Kidney epithelial cell (primary cell): ENCODE results near the gene SAMD11. TPM values are rescaled to one million over a fixed set of nuclear protein-coding genes. Genes with fewer than 3 reads are reported as not detected.

Source experiments
- DNase-seq: peaks from one replicate; pipeline ENCODE4 v3.0.0-alpha.2; 2010; ENCODE audit warnings: low read depth
- H3K27me3 ChIP-seq: 2 replicates; pipeline ENCODE4 v1.6.0; 2011; ENCODE audit warnings: low read length; ENCODE audit not compliant: control insufficient read depth, insufficient read depth
- H3K36me3 ChIP-seq: 2 replicates; pipeline ENCODE4 v1.5.1; 2011; ENCODE audit warnings: low read length; ENCODE audit not compliant: control insufficient read depth, insufficient read depth
- H3K4me3 ChIP-seq: 2 replicates; pipeline ENCODE4 v1.5.1; 2011; ENCODE audit warnings: low read depth, mild to moderate bottlenecking, control low read depth, low read length
- total RNA-seq: library from RNA; depleted of rRNA; stranded (reverse); fragments of >200 nt; gene quantifications from 2 replicates; pipeline ENCODE4 v1.2.3, GENCODE V29; 2015
- TF ChIP-seq, protein P1 (sequence below): IDR thresholded peaks from 2 replicates; pipeline ENCODE4 v1.5.1; 2011; ENCODE audit warnings: mild to moderate bottlenecking, moderate library complexity, low read length, control low read depth, inconsistent platforms; ENCODE audit not compliant: insufficient read depth, poor library complexity, severe bottlenecking

The SAMD11 gene
- total RNA-seq, 1 donor from 2014 or later = 2.3 TPM

DNA sequence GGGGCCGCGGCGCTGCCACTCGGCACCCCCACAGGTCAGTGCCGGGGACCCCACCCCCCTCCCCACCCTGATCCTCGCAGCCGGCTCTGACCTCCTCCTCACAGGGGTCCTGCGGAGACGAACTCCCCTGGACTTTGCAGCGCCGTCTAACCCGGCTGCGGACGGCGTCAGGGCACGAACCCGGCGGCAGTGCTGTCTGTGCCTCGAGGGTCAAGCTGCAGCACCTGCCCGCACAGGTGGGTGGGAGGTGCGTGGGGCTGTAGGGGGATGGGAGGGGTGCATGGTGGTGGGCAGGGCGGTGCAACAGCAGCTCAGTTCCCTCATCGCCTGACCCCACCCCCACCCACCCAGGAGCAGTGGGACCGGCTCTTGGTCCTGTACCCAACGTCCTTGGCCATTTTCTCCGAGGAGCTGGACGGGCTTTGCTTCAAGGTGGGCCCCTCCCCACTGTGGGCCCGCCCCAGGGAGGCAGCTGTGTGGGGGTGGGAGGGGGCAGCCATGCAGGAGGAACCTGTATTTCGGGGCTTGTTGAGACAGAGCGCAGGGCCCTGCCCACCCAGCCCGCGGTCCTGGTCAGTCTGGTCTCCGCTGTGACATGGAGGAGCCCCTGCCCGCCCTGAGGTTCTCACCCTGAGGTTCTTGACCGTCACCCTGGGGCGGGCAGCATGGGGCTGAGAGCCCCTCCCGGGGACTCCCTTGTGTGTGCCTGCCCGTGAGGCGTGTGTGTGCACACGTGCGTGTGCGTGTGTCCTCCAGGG is 47.4 kb downstream of the SAMD11 start:
- Histone ChIP-seq H3K36me3 (no peaks in the 10 kb centered on the region), H3K4me3 (no peak overlapping the region), H3K27me3 (peaks cover 19% of the 10 kb centered on the region)
- DNase-seq = no peak
- TF ChIP-seq, protein P1, sequence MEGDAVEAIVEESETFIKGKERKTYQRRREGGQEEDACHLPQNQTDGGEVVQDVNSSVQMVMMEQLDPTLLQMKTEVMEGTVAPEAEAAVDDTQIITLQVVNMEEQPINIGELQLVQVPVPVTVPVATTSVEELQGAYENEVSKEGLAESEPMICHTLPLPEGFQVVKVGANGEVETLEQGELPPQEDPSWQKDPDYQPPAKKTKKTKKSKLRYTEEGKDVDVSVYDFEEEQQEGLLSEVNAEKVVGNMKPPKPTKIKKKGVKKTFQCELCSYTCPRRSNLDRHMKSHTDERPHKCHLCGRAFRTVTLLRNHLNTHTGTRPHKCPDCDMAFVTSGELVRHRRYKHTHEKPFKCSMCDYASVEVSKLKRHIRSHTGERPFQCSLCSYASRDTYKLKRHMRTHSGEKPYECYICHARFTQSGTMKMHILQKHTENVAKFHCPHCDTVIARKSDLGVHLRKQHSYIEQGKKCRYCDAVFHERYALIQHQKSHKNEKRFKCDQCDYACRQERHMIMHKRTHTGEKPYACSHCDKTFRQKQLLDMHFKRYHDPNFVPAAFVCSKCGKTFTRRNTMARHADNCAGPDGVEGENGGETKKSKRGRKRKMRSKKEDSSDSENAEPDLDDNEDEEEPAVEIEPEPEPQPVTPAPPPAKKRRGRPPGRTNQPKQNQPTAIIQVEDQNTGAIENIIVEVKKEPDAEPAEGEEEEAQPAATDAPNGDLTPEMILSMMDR = no peak

DNA sequence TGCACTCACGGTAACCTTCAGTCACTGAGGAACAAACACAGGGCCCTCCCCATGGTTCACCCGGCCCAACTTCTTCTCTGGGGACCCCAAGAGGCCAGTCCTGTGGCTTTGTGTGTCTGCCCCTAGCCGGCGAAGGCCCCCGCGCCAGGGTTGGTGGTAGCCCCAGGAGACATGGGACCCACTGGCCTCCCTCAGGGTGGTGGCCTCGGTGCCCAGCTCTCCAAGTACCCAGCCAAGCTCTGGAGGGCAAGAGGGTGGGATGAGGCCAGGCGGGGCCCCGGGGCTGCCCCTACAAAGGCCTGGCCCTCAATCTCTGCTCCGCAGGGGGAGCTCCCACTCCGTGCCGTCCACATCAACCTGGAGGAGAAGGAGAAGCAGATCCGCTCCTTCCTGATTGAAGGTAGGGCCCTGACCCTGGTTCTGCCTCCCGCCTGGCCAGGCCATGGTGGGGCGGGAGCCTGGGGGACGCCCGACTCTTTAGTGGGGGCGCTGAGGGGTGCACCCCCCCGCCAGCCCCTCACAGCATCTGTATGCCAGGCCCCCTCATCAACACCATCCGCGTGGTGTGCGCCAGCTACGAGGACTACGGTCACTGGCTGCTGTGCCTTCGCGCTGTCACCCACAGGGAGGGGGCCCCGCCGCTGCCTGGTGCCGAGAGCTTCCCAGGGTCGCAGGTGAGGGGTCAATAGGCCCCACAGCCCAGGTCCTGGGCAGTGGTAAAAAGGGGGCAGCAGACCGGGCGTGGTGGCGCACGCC is 48.2 kb downstream of the SAMD11 start:
- TF ChIP-seq, protein P1 = no peak
- DNase-seq = no peak
- Histone ChIP-seq H3K36me3 (no peaks in the 10 kb centered on the region), H3K27me3 (peaks cover 19% of the 10 kb centered on the region), H3K4me3 (no peak overlapping the region)

DNA sequence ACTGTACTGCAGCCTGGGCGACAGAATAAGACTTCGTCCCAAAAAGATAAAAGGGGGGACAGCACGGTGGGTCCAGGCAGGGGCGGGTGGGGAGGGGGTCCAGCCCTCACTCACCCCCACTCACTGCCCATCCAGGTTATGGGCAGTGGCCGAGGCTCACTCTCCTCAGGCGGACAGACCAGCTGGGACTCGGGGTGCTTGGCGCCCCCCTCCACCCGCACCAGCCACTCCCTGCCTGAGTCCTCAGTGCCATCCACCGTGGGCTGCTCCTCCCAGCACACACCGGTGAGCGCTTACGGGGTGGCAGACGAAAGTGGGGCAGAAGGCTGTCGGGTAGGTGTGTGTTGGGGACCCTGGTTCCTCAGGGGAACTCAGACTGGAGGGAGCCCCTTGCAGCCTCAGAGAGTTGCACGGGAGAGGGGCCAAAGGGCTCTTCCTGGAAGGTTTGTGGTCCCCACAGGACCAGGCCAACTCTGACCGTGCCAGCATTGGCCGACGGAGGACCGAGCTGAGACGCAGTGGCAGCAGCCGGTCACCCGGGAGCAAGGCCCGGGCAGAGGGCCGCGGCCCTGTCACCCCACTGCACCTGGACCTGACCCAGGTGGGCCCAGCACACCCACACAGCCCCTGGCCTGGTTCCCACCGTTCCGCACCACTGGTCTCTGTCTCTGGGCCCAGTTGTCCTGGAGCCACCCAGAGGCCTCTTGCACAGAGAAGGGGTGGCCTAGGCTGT is 49.2 kb downstream of the SAMD11 start:
- H3K36me3 ChIP-seq = no peaks in the 10 kb centered on the region
- no peak for DNase-seq
- peaks cover 19% of the 10 kb centered on the region for H3K27me3 ChIP-seq
- TF ChIP-seq, protein P1 = no peak
- no peak overlapping the region for H3K4me3 ChIP-seq

DNA sequence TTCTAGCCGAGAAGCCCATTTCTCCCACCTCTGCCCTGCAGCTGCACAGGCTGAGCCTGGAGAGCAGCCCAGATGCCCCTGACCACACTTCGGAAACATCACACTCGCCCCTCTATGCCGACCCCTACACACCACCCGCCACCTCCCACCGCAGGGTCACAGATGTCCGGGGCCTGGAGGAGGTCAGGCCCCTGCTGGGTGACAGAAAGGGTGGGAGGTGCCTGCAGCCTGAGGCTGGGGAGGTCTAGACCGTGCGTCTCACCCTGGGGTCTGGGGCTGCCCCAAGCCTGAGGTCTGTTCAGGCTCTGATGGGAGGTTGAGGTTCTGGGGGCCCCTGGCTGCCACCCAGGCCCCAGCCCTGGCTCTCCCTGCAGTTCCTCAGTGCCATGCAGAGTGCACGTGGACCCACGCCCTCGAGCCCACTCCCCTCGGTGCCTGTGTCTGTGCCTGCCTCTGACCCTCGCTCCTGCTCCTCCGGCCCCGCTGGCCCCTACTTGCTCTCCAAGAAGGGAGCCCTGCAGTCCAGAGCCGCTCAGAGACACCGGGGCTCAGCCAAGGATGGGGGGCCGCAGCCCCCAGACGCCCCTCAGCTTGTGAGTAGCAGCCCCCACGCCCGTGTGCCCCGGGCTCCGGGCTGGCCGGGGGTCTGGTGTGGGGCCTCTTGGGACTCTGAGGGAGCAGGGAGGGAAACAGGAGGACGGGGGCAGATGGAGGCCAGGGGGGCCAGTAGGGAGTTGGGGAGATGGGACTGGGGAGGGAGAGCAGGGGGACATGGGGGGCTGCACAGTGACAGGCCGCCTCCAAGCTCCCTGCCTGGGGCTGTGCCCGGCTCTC is 50.0 kb downstream of the SAMD11 start:
- no peaks in the 10 kb centered on the region for H3K36me3 ChIP-seq
- TF ChIP-seq, protein P1 = no peak
- H3K4me3 ChIP-seq = no peak overlapping the region
- no peak for DNase-seq
- H3K27me3 ChIP-seq = peaks cover 19% of the 10 kb centered on the region

DNA sequence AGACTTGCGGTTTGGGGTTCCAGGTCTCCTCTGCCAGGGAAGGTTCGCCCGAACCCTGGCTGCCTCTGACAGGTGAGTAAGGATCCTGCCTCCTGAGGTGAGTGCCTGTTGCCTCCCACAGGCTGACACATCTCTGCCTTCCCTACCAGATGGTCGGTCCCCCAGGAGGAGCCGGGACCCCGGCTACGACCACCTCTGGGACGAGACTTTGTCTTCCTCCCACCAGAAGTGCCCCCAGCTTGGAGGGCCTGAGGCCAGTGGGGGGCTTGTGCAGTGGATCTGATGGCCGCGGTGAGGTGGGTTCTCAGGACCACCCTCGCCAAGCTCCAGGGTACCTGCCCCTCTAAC is 50.5 kb downstream of the SAMD11 start:
- TF ChIP-seq, protein P1 = no peak
- no peak for DNase-seq
- Histone ChIP-seq H3K4me3 (no peak overlapping the region), H3K36me3 (no peaks in the 10 kb centered on the region), H3K27me3 (peaks cover 19% of the 10 kb centered on the region)
